Neuronal stem cell (in vitro differentiated cells): ENCODE measurements around the gene VPS37B.

Experiments
- DNase-seq: peaks from one replicate; pipeline ENCODE4 v3.0.0-alpha.2; 2013; ENCODE audit warnings: low spot score
- H2AFZ ChIP-seq: one replicate; pipeline ENCODE4 v1.6.1; 2013; ENCODE audit warnings: mild to moderate bottlenecking, low read length, inconsistent platforms
- H2AK5ac ChIP-seq: 2 replicates; pipeline ENCODE4 v1.6.1; 2013; ENCODE audit warnings: low read depth, mild to moderate bottlenecking, inconsistent platforms, low read length, moderate library complexity, mixed read lengths
- H2BK120ac ChIP-seq: 2 replicates; pipeline ENCODE4 v1.6.1; 2013; ENCODE audit warnings: low read depth, mild to moderate bottlenecking, inconsistent platforms, low read length, moderate library complexity, mixed read lengths
- H2BK12ac ChIP-seq: one replicate; pipeline ENCODE4 v1.6.1; 2013; ENCODE audit warnings: low read length, inconsistent platforms
- H2BK15ac ChIP-seq: 2 replicates; pipeline ENCODE4 v1.6.1; 2013; ENCODE audit warnings: mild to moderate bottlenecking, low read length, inconsistent platforms, mixed read lengths
- H2BK5ac ChIP-seq: one replicate; pipeline ENCODE4 v1.6.1; 2013; ENCODE audit warnings: inconsistent platforms, mild to moderate bottlenecking, low read length, moderate library complexity
- H3K14ac ChIP-seq: one replicate; pipeline ENCODE4 v1.6.1; 2013; ENCODE audit warnings: low read length, inconsistent platforms
- H3K18ac ChIP-seq: 2 replicates; pipeline ENCODE4 v1.6.1; 2013; ENCODE audit warnings: low read length, inconsistent platforms
- H3K23ac ChIP-seq: 2 replicates; pipeline ENCODE4 v1.6.1; 2013; ENCODE audit warnings: low read depth, mild to moderate bottlenecking, mixed read lengths, low read length, inconsistent platforms; ENCODE audit not compliant: poor library complexity
- H3K27ac ChIP-seq: replicated peaks from 3 replicates; pipeline ENCODE4 v1.5.1; 2013; ENCODE audit warnings: low read length, inconsistent platforms
- H3K27me3 ChIP-seq, 3 experiments: 2 replicates each; pipeline ENCODE4 v1.6.1; 2013; ENCODE audit warnings: low read length in 3 of 3, mild to moderate bottlenecking in 2 of 3, inconsistent platforms in 1 of 3, low read depth in 1 of 3, mixed read lengths in 1 of 3, moderate library complexity in 1 of 3; ENCODE audit not compliant: control insufficient read depth in 3 of 3, insufficient read depth in 3 of 3
- H3K36me3 ChIP-seq, 2 donors: replicated peaks in 1 of 2; 2 replicates each; pipeline ENCODE4 v1.6.1; 2013; ENCODE audit warnings: low read length in 2 of 2; ENCODE audit not compliant: control insufficient read depth in 2 of 2, insufficient read depth in 2 of 2
- H3K4ac ChIP-seq: 2 replicates; pipeline ENCODE4 v1.6.1; 2013; ENCODE audit warnings: inconsistent platforms, mild to moderate bottlenecking, low read length, moderate library complexity
- H3K4me1 ChIP-seq, 2 donors: 1 replicate in 1 of 2; 2 replicates in 1 of 2; pipeline ENCODE4 v1.6.1; 2013; ENCODE audit warnings: low read length in 2 of 2, low read depth in 1 of 2; ENCODE audit not compliant: control insufficient read depth in 2 of 2, insufficient read depth in 1 of 2
- H3K4me2 ChIP-seq: one replicate; pipeline ENCODE4 v1.6.1; 2013; ENCODE audit warnings: mild to moderate bottlenecking, low read length, inconsistent platforms; ENCODE audit not compliant: insufficient read depth, poor library complexity, severe bottlenecking
- H3K4me3 ChIP-seq, 2 donors: 2 replicates each; pipeline ENCODE4 v1.5.1; 2013; ENCODE audit warnings: low read length in 2 of 2, mild to moderate bottlenecking in 2 of 2, inconsistent platforms in 1 of 2, moderate library complexity in 1 of 2
- H3K79me1 ChIP-seq: one replicate; pipeline ENCODE4 v1.6.1; 2013; ENCODE audit warnings: low read depth, mild to moderate bottlenecking, inconsistent platforms, low read length, moderate library complexity
- H3K9ac ChIP-seq: one replicate; pipeline ENCODE4 v1.6.1; 2013; ENCODE audit warnings: mild to moderate bottlenecking, low read depth, low read length, inconsistent platforms; ENCODE audit not compliant: poor library complexity
- H3K9me3 ChIP-seq, 2 donors: replicated peaks in 1 of 2; 2 replicates each; pipeline versions ENCODE3 to v1.6.1; 2013; ENCODE audit warnings: low read length in 2 of 2, mild to moderate bottlenecking in 2 of 2, inconsistent platforms in 1 of 2, low read depth in 1 of 2, mixed read lengths in 1 of 2, moderate library complexity in 1 of 2; ENCODE audit not compliant: control insufficient read depth in 2 of 2, insufficient read depth in 1 of 2
- H4K8ac ChIP-seq: one replicate; pipeline ENCODE4 v1.6.1; 2013; ENCODE audit warnings: low read depth, mild to moderate bottlenecking, inconsistent platforms, low read length, moderate library complexity
- H4K91ac ChIP-seq: one replicate; pipeline ENCODE4 v1.6.1; 2013; ENCODE audit warnings: low read length, low read depth, mild to moderate bottlenecking, inconsistent platforms; ENCODE audit not compliant: poor library complexity
- WGBS, 2 donors: extraction: QIAGEN DNeasy Blood & Tissue Kit; methylation state at CpG; one replicate each; pipeline ENCODE4 v1.1.7; 2013; ENCODE audit warnings: missing lambda C conversion rate in 2 of 2, mixed read lengths in 1 of 2; ENCODE audit not compliant: insufficient read length in 2 of 2, insufficient replicate concordance in 1 of 2; ENCODE audit errors: extremely low coverage in 2 of 2; 5-methylcytosine and 5-hydroxymethylcytosine counted together

The VPS37B gene

GRCh38 chr12:122827258-122827657, 68.7 kb downstream of the VPS37B start:
- Histone ChIP-seq H3K27me3 (no peaks in the 10 kb centered on the region), H3K4me1 (peaks cover 2 to 11% of the 10 kb centered on the region in 2 donors), H3K9me3 (no peaks in the 10 kb centered on the region), H2AFZ (no peak overlapping the region), H3K4ac (no peak overlapping the region), H3K4me2 (no peak overlapping the region), H3K27ac (no peak overlapping the region), H2BK15ac (no peak overlapping the region), H3K9ac (no peak overlapping the region), H2BK5ac (no peak overlapping the region), H3K18ac (no peak overlapping the region), H3K4me3 (no peak overlapping the region), H3K14ac (no peak overlapping the region), H2BK12ac (no peak overlapping the region), H2AK5ac (no peak overlapping the region), H3K23ac (no peak overlapping the region), H3K79me1 (no peaks in the 10 kb centered on the region), H2BK120ac (no peak overlapping the region), H3K36me3 (no peaks in the 10 kb centered on the region), H4K8ac (no peak overlapping the region), H4K91ac (no peak overlapping the region)
- no CpG with 5 or more reads among the region's 5 CpGs for WGBS, 2 donors
- no peak for DNase-seq

GRCh38 chr12:122825773-122826724, 69.9 kb downstream of the VPS37B start:
- Histone ChIP-seq H2BK120ac (no peak overlapping the region), H4K91ac (no peak overlapping the region), H3K4me2 (peak overlapping the region; percentile 11), H3K14ac (no peak overlapping the region), H2BK12ac (no peak overlapping the region), H3K4me3 (no peak overlapping the region), H3K79me1 (no peaks in the 10 kb centered on the region), H3K18ac (no peak overlapping the region), H3K27me3 (no peaks in the 10 kb centered on the region), H3K9ac (no peak overlapping the region), H2AFZ (peak overlapping the region; percentile 19), H3K23ac (no peak overlapping the region), H4K8ac (no peak overlapping the region), H2BK5ac (no peak overlapping the region), H2BK15ac (no peak overlapping the region), H2AK5ac (no peak overlapping the region), H3K4ac (no peak overlapping the region), H3K4me1 (peaks cover 3 to 11% of the 10 kb centered on the region in 2 donors), H3K9me3 (no peaks in the 10 kb centered on the region), H3K27ac (no peak overlapping the region), H3K36me3 (no peaks in the 10 kb centered on the region)
- WGBS, 2 donors: no CpG with 5 or more reads among the region's 22 CpGs
- no peak for DNase-seq

- no peak overlapping the region for H2BK5ac ChIP-seq
- no peak overlapping the region for H4K8ac ChIP-seq
- H3K9me3 ChIP-seq: no peaks in the 10 kb centered on the region
- peaks cover 6 to 12% of the 10 kb centered on the region in 2 donors for H3K4me1 ChIP-seq
- H2BK15ac ChIP-seq: no peak overlapping the region
- H3K14ac ChIP-seq: no peak overlapping the region
- no peak overlapping the region for H2BK12ac ChIP-seq
- no peak overlapping the region for H2BK120ac ChIP-seq
- no peak overlapping the region for H3K4ac ChIP-seq
- H2AFZ ChIP-seq: no peak overlapping the region
- no peak overlapping the region for H2AK5ac ChIP-seq
- no peaks in the 10 kb centered on the region for H3K79me1 ChIP-seq
- H3K27ac ChIP-seq: no peak overlapping the region
- DNase-seq: no peak
- H3K18ac ChIP-seq: no peak overlapping the region
- H3K23ac ChIP-seq: no peak overlapping the region
- no peak overlapping the region for H3K9ac ChIP-seq
- H3K27me3 ChIP-seq: no peaks in the 10 kb centered on the region
- no peaks in the 10 kb centered on the region for H3K36me3 ChIP-seq
- no peak overlapping the region for H3K4me2 ChIP-seq
- no CpG with 5 or more reads among the region's 11 CpGs for WGBS, 2 donors
- H3K4me3 ChIP-seq: no peak overlapping the region
- H4K91ac ChIP-seq: no peak overlapping the region
Observed at GRCh38 chr12:122823429-122823828, 72.5 kb downstream of the VPS37B start.

- H3K4ac ChIP-seq: no peak overlapping the region
- H4K8ac ChIP-seq: no peak overlapping the region
- no peak overlapping the region for H3K4me3 ChIP-seq
- no peak overlapping the region for H3K23ac ChIP-seq
- no peak overlapping the region for H3K9ac ChIP-seq
- H3K14ac ChIP-seq: no peak overlapping the region
- H4K91ac ChIP-seq: no peak overlapping the region
- H3K4me2 ChIP-seq: no peak overlapping the region
- H2BK12ac ChIP-seq: no peak overlapping the region
- no peak for DNase-seq
- no peak overlapping the region for H2BK5ac ChIP-seq
- no peaks in the 10 kb centered on the region for H3K79me1 ChIP-seq
- WGBS, 2 donors: no CpG with 5 or more reads among the region's 7 CpGs
- peaks cover 2 to 4% of the 10 kb centered on the region in 2 donors for H3K4me1 ChIP-seq
- no peak overlapping the region for H3K18ac ChIP-seq
- H3K27ac ChIP-seq: no peak overlapping the region
- H2BK120ac ChIP-seq: no peak overlapping the region
- no peaks in the 10 kb centered on the region for H3K27me3 ChIP-seq
- peak overlapping the region; percentile 56 for H2AFZ ChIP-seq
- H2AK5ac ChIP-seq: no peak overlapping the region
- no peak overlapping the region for H2BK15ac ChIP-seq
- H3K36me3 ChIP-seq: no peaks in the 10 kb centered on the region
- H3K9me3 ChIP-seq: no peaks in the 10 kb centered on the region
Observed at GRCh38 chr12:122820838-122821271, 75.1 kb downstream of the VPS37B start.
